ENCODE results near the gene ZNF326. TPM values are rescaled to one million over a fixed set of nuclear protein-coding genes. Genes with fewer than 3 reads are reported as not detected.
A peak's percentile ranks its signal among the peaks of the same experiment; 100 is the strongest.

ZNF326 gene
- polyA plus RNA-seq, 1 of the 3 experiments (the other 2 are of a cell fraction): 16.4 TPM

GRCh38 chr1:89987159-89987819 is 7.6 kb upstream of the ZNF326 start:
- WGBS (ENCODE audit: low lambda C conversion rate): 0% methylated on average over 3 of the region's 3 CpGs
- H2AFZ ChIP-seq (ENCODE audit: low read depth): no peak overlapping the region
- TF ChIP-seq EZH2phosphoT487 (IDR thresholded peaks at IDR 0.05; ENCODE audit: borderline replicate concordance, low read depth) (no peak), RCOR1 (IDR thresholded peaks at IDR 0.05; ENCODE audit: low read length) (0 out of 2 replicates have a peak, but pooled peaks have one; percentile 19), ELF1 (IDR thresholded peaks at IDR 0.05) (no peak), TAF1 (IDR thresholded peaks at IDR 0.05; ENCODE audit: borderline replicate concordance, low read depth, low read length) (no peak), IRF3 (IDR thresholded peaks at IDR 0.05; ENCODE audit: low read depth, low read length) (no peak), CHD2 (IDR thresholded peaks at IDR 0.05; ENCODE audit: low read length, partially characterized antibody) (peak; percentile 12), RAD21 (IDR thresholded peaks at IDR 0.05; ENCODE audit: low read length) (peak; percentile 97), CTCF (IDR thresholded peaks at IDR 0.05) (peak; percentile 90), SMC3 (IDR thresholded peaks at IDR 0.05; ENCODE audit: low read depth, low read length) (peak; percentile 93), NRF1 (IDR thresholded peaks at IDR 0.05; ENCODE audit: low read depth, low read length) (0 out of 2 replicates have a peak, but pooled peaks have one; percentile 14), TEAD4 (IDR thresholded peaks at IDR 0.05; ENCODE audit: borderline replicate concordance, insufficient read depth) (no peak), MXI1 (IDR thresholded peaks at IDR 0.05; ENCODE audit: low read depth, low read length) (no peak), FOXM1 (IDR thresholded peaks at IDR 0.05; ENCODE audit: low read depth) (no peak)
- DNase-seq: peak; percentile 81
- H3F3A ChIP-seq (replicated peaks; ENCODE audit: insufficient read depth): peaks cover 3% of the 10 kb centered on the region
- no peaks in the 10 kb centered on the region for H3K79me2 ChIP-seq (ENCODE audit: insufficient read depth)
- no peaks in the 10 kb centered on the region for H4K20me1 ChIP-seq (ENCODE audit: insufficient read depth)
- H3K4me2 ChIP-seq: no peak overlapping the region
- ChIA-PET POLR2A (no interaction called here), CTCF (interaction anchor here (0.6 to 5.1 kb wide), 32 partner anchors 10 to 373 kb away, joined by 3 to 42 read pairs (median 3); no protein-coding TSS in a partner anchor)
- no peak overlapping the region for H3K9ac ChIP-seq
- peaks cover 0 to 5% of the 10 kb centered on the region in 2 experiments; a peak in 3 of 4 replicates for H3K4me1 ChIP-seq (ENCODE audit: control insufficient read depth in 1 of 2, insufficient read depth in 2 of 2, low read depth in 1 of 2, low read length in 1 of 2)
- H3K27me3 ChIP-seq (ENCODE audit: insufficient read depth): no peaks in the 10 kb centered on the region
- no peak overlapping the region; a peak in 1 of 4 replicates for H3K4me3 ChIP-seq (ENCODE audit: low read depth in 2 of 2, low read length in 1 of 2)
- H3K9me3 ChIP-seq: no peaks in the 10 kb centered on the region
- no peaks in the 10 kb centered on the region for H3K9me2 ChIP-seq
- no peak overlapping the region for H3K27ac ChIP-seq (ENCODE audit: low read depth in 2 of 2, low read length in 1 of 2)
- no peaks in the 10 kb centered on the region for H3K36me3 ChIP-seq (replicated peaks in 1 of 2; ENCODE audit: control insufficient read depth in 1 of 2, insufficient read depth in 2 of 2, low read length in 1 of 2)

- no peaks in the 10 kb centered on the region for H4K20me1 ChIP-seq (ENCODE audit: insufficient read depth)
- no peak overlapping the region for H3K4me2 ChIP-seq
- no peaks in the 10 kb centered on the region for H3K36me3 ChIP-seq (replicated peaks in 1 of 2; ENCODE audit: control insufficient read depth in 1 of 2, insufficient read depth in 2 of 2, low read length in 1 of 2)
- H3K79me2 ChIP-seq (ENCODE audit: insufficient read depth): no peaks in the 10 kb centered on the region
- H3K9me2 ChIP-seq: no peaks in the 10 kb centered on the region
- H3K27me3 ChIP-seq (ENCODE audit: insufficient read depth): no peaks in the 10 kb centered on the region
- TF ChIP-seq PBX3 (IDR thresholded peaks at IDR 0.05) (no peak), RCOR1 (IDR thresholded peaks at IDR 0.05; ENCODE audit: low read length) (no peak), GATA2 (CRISPR knock-in tag; IDR thresholded peaks at IDR 0.05) (no peak), EP300 (IDR thresholded peaks at IDR 0.05; ENCODE audit: borderline replicate concordance in 1 of 2, low read depth in 1 of 2, low read length in 1 of 2) (no peak), CHD2 (IDR thresholded peaks at IDR 0.05; ENCODE audit: low read length, partially characterized antibody) (no peak), USF2 (IDR thresholded peaks at IDR 0.05; ENCODE audit: borderline replicate concordance, low read depth, low read length) (no peak), FOSL2 (IDR thresholded peaks at IDR 0.05; ENCODE audit: borderline replicate concordance, low read depth) (no peak), POLR2AphosphoS5 (IDR thresholded peaks at IDR 0.05; ENCODE audit: low read depth, low read length) (no peak), JUND (IDR thresholded peaks at IDR 0.05) (no peak), YY1 (IDR thresholded peaks at IDR 0.05; ENCODE audit: low read depth) (no peak), NRF1 (IDR thresholded peaks at IDR 0.05; ENCODE audit: low read depth, low read length) (no peak), EZH2phosphoT487 (IDR thresholded peaks at IDR 0.05; ENCODE audit: borderline replicate concordance, low read depth) (no peak)
- no peak overlapping the region for H3K9ac ChIP-seq
- POLR2A ChIA-PET: no interaction called here
- no peak overlapping the region for H2AFZ ChIP-seq (ENCODE audit: low read depth)
- no peak overlapping the region for H3K27ac ChIP-seq (ENCODE audit: low read depth in 2 of 2, low read length in 1 of 2)
- no peak overlapping the region for H3K4me3 ChIP-seq (ENCODE audit: low read depth in 2 of 2, low read length in 1 of 2)
- peaks cover 3% of the 10 kb centered on the region for H3F3A ChIP-seq (replicated peaks; ENCODE audit: insufficient read depth)
- DNase-seq: no peak
- CTCF ChIA-PET: interaction anchor here (1.0 to 4.6 kb wide), 9 partner anchors 12 to 506 kb away, joined by 3 to 26 read pairs (median 8); partner anchors contain the start of gene LRRC8D
- no peaks in the 10 kb centered on the region for H3K9me3 ChIP-seq
- WGBS (ENCODE audit: low lambda C conversion rate): 94% methylated on average over 23 of the region's 23 CpGs
- H3K4me1 ChIP-seq (ENCODE audit: control insufficient read depth in 1 of 2, insufficient read depth in 2 of 2, low read depth in 1 of 2, low read length in 1 of 2): peaks cover 0 to 5% of the 10 kb centered on the region in 2 experiments; a peak in 3 of 4 replicates
Measured at GRCh38 chr1:89989099-89989498, 5.8 kb upstream of the ZNF326 start.
